TTC549 (cell line): ENCODE results near the gene NT5C2.
"Not testable (repeated sequence)": the region's sequence is repeated elsewhere in the genome, so short reads cannot be mapped to it uniquely, and the experiment has no call there.

Experiments used
- FAIRE-seq: peaks from 2 replicates; lab custom pipeline; 2012; peaks lifted over from hg19 to GRCh38; lab: Jason Lieb, UNC

NT5C2 gene

DNA sequence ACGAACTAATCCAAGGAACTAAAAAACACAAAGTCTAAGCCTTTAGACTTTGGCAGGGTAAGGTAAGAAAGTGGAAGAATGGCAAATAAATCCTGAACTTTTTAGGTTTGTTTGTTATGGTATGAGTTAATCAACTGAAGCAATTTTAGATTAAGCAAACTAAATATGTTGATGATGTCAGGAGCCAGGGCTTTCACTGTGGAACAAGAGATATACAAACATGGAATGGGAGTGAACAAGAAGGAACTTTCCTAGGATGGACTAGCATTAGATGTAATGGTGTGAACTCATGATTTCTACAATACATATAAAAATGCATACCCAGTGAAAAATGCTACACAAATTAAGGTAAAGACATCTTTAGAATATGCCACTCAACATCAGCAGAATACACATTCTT, 35.8 kb downstream of the NT5C2 start:
- FAIRE-seq, result no peak

DNA sequence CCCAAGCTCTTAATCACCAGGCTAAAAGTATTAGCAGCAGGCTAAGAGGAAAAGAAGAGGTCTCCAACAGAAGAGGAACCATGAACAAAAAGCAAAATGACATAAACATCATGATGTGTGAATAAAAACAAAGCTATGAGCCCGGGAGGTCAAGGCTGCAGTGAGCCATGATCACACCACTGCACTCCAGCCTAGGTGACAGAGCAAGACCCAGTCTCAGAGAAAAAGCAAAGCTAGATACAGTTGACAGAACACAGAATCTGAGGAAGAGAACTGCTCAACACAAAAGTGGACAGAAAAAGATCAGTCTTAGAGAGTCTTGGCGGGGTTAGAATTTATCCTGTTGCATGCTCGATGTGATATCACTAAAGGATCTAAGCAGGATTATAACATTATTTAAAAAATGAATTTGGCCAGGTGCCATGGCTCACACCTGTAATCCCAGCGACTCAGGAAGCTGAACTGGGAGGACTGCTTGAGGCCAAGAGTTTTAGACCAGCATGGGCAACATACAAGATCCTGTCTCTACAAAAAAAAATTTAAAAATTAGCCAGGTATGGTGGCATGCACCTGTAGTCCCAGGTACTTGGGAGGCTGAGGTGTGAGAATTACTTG, 37.5 kb downstream of the NT5C2 start:
- FAIRE-seq, result no peak

DNA sequence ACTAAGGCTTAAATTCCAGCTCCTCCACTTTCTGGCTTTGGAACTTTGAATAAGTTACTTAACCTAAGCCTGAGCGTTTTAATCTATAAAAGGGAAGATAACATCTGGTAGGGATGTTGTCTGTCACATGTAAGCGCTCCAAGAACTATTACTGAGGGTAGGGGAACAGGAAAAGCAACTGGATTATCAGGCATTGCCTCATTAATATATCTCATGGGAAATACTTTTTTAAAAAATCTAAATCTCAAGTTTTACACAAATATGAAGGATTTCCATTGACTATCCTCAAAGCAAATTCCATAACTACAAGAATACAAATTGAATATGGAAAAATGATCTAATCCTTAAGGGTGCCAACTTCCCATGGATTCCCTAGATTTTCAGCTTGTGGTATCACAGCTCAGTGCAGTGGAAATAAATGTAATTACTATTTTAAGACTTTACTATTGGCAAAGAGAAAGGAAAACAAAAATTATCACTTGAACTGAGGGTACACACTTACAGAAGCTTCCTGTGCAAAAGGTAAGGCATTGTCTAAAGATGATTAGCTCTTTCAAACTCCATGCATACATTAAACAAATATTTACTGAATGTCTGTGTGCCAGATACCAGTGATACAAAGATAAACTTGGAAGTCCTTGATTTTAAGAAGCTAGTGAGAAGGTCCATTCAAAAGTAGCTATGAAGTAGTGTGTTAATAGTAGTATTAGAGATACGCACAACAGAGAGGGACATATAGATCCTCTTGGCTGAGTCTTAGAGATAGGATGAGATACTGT, 38.4 kb downstream of the NT5C2 start:
- FAIRE-seq, result no peak

DNA sequence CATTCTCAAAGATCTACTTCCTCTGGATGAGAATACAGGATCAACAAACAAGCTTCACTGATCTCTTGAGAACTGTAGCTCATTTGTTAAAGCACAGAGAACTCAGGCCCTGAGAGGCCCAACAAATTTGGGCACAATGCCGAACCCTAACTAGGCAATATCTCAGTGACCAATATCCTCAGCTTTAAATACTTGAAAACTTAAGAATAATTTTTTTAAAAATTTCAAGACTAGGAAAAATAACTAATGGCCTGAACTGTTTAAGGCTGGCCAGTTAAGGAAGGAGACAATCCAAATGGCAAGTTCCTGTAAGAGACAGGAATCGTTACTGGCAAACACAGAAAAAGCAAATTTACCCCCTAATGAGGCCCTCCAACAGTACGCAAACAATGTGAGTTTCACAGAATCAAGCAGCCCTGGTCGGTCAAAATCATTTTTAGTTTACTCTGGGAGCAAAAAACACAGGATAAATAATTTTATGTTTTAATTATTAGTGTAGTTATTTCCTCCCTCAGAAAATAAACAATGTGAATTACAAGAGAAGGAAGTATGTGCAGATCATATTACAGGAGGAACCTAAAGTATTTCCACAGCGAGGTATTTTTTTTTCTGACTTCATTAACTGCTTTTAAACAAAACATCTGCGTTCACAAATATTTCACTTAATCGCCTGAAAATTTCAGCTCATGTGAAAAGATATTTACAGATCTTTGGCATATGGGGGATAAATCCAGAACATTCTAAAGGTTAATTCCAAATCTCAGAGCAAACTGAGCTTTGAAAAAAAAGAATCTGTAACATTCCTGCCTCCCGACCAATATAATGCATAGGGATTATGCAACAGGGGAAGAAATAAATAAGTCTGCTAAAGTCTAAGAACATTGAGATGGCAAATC, 39.5 kb downstream of the NT5C2 start:
- FAIRE-seq, result no peak

GRCh38 chr10:103149991-103150622, 43.0 kb downstream of the NT5C2 start:
- FAIRE-seq, result no peak

DNA sequence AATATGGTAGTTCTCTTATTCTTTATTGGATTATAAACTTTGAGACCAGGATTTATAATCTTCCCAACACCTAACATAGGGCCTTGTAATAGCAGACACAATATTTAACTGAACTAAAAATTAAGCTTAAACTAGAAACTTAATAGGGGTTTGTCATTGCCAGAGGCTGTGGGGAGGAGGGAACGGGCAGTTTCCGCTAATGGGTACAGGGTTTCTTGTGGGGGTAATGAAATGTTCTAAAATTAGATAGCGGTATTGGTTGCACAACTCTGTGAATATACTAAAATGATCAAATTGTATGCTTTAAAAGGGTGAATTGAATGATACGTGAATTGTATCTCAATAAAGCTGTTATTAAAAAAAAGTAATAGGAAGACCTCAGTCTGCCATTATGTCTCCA, 45.4 kb downstream of the NT5C2 start:
- FAIRE-seq, result no peak

- FAIRE-seq, result no peak
These were observed 47.1 kb downstream of the NT5C2 start for GRCh38 chr10:103145860-103146466.

DNA sequence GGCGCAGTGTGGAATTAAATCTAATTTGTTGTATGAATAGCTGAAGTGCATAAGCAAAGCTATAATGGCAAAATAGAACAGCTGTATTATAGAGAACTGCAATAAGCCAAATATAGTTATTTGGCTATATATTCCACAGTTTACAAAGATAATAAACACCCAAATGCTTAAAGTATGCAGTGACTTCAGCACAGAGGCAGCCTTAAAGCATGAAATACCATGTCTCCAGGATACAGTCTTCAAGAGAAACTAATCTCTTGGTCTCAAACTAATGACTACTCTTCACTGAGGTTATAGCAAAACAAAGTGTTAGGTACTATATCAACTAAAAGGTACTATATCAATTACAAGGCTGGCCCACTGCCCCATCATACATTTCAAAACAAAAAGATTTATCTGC, 48.0 kb downstream of the NT5C2 start:
- FAIRE-seq, result no peak

- no peak for FAIRE-seq
These were observed 49.0 kb downstream of the NT5C2 start for GRCh38 chr10:103144041-103144440.

- not testable (repeated sequence) for FAIRE-seq
These were observed 49.4 kb downstream of the NT5C2 start for GRCh38 chr10:103143641-103144040.

- FAIRE-seq, result no peak
These were observed 51.1 kb downstream of the NT5C2 start for GRCh38 chr10:103141950-103142349.

DNA sequence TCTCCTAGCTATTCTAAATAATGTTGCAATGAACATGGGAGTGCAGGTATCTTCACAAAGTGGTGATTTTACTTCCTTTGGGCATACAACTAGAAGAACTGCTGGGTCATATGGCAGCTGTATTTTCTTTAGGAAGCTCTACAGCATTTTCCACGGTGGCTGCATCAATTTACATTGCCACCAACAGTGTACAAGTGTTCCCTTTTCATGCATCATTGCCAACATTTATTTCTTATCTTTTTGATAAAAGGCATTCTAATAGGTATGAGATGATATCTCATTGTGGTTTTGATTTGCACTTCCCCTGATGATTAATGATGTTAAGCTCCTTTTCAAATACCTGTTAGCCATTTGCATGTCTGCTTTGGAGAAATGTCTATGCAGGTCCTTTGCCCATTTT, 52.6 kb downstream of the NT5C2 start:
- no peak for FAIRE-seq

DNA sequence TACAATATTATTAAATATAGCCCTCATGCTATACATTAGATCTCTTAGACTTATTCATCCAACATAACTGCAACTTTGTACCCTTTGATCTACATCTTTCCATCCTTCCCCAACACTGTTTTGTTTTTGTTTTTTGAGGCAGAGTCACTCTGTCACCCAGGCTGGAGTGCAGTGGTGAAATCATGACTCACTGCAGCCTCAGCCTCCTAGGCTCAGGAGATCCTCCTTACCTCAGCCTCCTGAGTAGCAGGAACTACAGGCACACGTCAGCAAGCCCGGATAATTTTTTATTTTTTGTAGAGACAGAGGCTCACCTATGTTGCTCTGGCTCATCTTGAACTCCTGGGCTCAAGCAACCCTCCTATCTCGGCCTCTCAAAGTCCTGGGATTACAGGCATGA, 53.3 kb downstream of the NT5C2 start:
- no peak for FAIRE-seq

GRCh38 chr10:103135168-103135567, 57.9 kb downstream of the NT5C2 start:
- FAIRE-seq, result not testable (repeated sequence)

DNA sequence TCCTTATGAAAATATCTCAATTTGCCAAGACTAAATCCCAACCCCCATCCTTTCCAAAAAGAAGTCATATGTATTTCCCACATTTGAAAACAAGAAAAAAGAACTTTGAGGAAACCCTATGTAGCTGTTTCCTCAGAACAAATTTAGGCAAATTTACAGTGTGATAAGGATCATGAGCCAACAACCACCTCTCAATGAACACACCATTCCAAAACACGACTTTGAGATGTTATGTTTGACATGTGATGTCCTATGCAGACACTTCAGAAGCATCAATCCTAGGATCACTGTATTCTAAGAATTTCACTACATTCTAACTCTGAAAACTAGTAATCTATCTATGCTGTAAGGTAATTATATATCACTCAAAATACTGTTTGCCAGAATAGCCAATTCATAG, 62.2 kb downstream of the NT5C2 start:
- FAIRE-seq, result no peak

- FAIRE-seq, result not testable (repeated sequence)
These were observed 62.9 kb downstream of the NT5C2 start for GRCh38 chr10:103130180-103130579.

GRCh38 chr10:103127241-103127640, 65.8 kb downstream of the NT5C2 start:
- FAIRE-seq, result no peak

DNA sequence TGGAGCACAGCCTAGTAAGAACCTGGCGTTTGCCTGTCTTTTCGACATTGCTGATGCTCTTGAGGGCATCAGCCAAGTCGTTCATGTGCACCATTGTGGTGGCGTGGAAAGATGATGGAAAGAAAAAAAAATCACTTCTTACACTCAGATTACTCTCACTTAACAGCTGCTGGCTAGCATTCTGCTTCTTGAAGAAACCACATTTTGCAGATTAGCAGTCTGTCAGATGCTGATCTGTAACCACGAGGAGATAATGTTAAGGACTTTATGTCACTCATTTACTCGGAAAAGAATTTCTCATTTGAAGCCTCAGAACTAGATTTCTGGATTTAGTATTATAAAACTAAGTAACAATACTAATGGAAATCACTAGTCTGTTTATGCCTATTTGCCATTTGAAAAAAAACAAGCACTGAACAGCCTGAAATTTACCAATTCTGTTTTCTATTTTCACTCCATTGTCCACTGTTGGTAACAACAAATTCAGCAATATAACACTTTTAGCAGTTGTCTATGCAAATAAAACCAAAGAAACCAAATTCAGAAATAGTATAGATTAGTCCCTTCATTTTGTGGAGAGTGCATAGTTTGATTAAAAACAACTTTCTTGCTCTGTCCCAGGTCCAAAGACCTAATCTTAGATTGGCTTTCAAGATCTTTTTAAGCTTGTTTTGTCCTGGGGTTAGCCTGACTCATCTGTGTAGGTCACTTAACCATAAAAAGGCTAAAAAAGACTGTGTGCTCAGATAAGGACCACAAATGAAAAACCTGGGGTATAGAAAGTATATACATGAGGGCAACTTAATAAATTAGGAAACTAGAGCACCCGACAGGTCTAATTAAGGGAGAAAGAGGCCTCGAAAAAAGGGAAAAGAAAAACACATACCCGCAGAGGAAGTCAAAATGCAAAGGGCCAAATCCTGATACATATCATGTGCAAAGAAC, 67.5 kb downstream of the NT5C2 start:
- no peak for FAIRE-seq

DNA sequence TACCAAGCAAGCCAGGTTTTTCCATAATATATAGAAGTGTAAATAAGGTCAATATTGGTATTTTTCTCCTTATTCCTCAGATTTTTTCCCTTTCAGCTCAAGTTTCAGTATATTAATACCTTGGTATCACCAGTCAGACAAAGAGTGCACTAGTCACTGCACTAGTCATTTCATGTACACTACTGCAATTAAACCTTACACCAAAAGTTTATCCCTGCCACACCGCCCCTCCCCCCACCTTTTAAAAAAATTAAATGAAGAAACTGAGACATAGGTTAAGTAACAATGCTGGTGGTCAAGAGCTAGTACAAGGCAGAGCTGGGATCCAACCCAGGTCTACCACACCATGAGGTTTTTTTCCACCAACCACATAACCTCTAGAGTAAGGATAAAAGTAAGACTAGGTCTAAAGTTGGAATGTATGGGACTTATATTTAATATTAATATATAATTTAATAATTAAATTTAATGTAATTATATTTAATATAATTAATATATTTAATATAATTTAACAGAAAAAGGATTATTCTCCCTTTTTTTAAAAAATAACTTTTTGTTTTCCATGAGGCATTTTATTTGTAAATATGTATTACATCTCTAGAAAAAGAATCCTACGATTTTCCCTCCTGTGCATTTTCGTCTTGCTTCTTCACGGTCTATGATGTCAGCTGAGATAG, 68.5 kb downstream of the NT5C2 start:
- FAIRE-seq, result peak; percentile 53

- FAIRE-seq, result no peak
These were observed 69.6 kb downstream of the NT5C2 start for GRCh38 chr10:103123282-103124024.
